Measurements from ENCODE around the gene TMEM86B.
A peak's percentile ranks its signal among the peaks of the same experiment; 100 is the strongest.

TMEM86B gene

DNA sequence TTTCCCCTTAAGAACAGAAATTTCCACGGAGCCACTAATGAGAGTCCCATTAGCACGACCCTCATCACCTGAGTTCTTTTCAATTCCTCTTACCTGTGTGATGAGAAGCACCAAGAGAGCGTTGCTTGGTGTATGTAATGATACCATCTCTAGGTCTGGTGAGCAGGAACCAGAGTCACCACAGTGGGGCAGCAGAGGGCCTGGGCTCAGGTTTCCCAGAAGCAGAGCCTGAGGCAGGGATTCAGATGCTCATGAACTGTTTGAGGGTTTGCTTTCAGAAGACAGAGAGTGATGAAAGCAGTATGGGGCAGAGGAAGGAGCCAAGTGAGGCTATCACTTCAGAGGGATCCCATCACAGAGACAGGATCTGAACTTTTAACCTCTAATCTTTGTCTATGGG is 16.1 kb downstream of the TMEM86B start:
- peak; percentile 66 for DNase-seq

DNA sequence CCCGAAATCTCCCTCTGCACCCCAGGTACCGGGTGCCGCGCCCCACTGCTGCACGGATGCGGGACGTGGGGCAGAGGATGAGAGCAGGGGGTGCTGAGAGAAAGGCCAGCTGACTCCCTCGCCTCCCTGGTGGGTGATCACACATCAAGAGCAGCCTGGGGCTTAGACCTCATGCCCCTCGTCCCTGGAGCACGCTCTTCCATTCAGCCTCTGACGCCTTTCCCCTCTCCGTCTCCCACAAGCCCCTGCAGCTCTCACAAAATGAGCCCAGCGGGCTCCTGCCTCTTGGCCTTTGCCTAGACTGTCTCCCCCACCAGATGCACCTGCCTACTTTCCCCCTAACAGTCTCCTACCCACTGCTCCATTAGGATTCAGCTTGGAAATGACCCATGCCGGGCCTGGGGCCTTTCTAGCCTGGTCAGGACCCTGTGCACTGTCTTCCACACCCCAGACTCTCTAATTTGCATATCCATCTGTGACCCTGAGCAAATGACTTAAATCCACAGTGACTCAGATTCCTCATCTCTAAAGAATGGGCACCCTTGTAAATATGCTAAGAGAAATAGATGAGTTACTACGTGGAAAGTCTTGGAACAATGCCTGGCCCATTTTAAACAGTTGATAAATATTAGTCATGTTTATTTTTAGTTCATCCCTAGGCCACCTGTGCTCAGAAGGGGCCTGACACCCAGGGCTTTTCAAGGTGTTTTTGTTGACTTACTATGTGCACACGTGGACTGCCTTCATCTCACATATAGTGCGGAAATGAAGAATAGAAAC is 18.7 kb downstream of the TMEM86B start:
- DNase-seq: peak; percentile 27

DNA sequence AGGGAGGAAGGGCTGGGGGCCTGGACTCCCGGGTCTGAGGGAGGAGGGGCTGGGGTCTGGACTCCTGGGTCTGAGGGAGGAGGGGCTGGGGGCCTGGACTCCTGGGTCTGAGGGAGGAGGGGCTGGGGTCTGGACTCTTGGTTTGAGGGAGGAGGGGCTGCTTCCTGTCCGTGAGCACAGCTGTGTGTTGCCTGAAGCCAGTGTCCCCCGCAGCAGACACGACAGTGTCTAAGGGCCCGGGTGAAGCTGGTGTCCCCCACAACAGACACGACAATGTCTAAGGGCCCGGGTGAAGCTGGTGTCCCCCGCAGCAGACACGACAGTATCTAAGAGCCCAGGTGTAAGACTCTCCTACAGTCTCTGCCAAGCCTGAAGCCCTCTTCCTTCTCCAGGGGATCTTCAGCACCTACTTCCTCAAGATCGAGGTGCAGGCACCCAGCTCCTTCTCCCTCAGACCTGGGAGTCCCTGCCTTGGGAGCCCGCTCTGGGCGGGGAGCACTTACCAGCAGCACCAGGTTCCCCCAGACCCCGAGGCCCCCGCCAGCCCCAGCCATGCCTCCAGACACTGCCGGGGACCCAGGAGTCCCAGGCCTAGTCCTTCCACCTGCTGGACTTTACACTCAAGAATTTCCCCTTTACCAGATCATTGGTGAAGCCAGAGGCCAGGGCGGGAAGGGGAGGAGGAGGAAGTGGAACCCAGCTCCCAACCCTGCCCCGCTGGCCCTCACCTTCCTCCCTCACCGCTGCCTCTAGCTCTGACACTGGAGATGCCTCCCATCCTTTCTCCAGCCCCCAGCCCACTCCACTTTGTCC is 19.5 kb downstream of the TMEM86B start, which contains the start of gene PTPRH:
PTPRH (minus strand) TSS at position 622 of the 813 bp plus-strand sequence; CDS start at position 554, 68 bp downstream.
- DNase-seq: peak; percentile 16

DNA sequence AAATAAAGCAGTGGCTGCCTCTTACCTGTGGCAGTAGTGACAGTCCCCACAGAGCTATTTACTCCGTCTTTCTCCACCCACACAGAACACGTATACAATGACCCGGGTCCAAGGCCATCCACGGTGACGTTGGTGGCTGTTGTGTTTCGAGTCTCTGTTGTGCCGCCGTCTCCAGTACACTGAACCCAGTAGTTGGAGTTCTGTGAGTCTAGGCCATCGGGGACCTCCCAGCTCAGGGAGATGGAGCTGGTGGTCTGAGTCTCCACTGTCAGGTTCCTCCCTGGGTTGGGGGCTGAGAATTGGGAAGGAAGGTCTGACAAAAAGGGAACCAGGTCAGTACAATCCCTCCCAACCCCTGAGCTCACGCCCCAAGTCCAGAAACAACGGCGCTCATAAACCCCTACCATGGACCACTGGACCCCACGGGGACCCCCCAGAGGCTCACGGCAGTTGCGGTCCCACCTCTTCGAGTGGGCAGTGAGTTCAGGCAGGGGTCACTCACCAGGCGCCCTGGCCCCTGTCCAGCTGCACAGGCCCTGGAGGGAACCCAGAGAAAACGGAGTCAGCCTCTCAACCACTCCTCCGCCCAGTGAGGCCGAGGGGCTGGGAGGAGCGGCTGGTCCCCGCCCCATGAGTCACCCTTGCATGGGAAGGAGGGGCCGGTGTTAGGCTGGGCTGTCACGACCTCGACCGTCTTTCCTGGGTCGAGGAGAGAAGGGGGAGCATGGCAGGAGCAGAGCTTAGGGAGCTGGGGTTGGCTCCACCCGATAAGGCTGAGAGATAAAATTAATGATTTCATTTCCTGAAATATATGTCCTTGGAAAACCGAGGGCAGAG is 21.7 kb downstream of the TMEM86B start:
- DNase-seq: peak; percentile 97

DNA sequence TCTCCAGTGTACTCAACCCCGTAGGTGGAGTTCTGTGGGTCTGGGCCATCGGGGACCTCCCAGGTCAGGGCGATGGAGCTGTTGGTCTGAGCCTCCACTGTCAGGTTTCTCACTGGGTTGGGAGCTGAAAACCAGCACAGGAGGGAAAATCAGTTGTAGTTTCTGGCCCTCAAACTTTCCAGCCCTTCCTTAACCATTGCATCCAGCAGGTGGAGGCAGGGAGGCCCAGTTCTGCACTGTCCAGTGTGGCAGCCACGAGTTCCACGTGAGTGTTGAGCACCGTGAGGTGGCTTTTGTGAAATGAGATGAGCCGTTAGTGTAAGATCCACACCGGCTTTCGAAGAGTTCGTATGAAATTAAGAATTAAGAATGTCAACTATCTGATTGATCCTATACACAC is 26.4 kb downstream of the TMEM86B start:
- peak; percentile 20 for DNase-seq

DNA sequence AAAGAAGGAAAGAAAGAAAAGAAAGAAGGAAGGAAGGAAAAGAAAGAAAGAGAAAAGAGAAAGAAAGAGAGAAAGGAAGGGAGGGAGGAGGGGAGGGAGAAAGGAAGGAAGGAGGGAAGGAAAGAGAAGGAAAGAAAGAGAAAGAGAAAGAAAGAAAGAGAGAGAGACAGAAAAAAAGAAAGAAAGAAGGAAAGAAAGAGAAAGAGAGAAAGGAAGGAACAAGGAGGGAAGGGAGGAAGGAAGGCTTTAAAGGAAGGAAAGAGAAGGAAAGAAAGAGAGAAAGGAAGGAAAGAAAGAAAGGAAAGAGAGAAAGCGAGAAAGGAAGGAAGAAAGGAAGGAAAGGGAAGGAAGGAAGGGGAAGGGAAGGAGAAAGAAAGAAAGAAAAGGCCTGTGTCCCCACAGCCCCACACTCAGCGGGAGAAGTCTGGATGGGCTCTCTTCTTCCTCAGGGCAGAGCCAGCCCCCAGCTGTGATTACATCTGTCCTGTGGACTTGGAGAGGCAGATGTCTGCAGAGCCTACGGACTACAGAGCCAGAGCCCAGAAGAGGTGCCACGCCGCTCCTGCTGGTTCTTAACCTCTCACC is 28.9 kb downstream of the TMEM86B start:
- DNase-seq: no peak

DNA sequence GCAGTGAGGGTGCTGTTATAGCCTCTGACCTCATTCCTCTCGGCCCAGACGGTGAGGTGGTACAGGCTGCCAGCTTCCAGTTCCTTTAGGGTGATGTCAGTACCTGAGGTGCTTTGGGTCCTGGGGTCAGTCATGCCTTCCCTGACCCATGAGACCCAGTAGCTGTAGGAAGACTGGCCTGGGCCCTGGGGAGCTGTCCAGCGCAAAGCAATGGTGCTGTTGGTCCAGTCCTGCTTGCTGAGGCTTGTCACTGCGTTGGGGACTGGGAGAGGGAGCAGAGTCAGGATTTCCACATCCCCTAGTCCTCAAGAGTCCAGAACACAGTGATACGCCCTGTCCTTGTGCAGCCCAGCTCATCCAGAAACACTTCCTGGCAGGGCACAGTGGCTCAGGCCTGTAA is 29.9 kb downstream of the TMEM86B start:
- DNase-seq: no peak

DNA sequence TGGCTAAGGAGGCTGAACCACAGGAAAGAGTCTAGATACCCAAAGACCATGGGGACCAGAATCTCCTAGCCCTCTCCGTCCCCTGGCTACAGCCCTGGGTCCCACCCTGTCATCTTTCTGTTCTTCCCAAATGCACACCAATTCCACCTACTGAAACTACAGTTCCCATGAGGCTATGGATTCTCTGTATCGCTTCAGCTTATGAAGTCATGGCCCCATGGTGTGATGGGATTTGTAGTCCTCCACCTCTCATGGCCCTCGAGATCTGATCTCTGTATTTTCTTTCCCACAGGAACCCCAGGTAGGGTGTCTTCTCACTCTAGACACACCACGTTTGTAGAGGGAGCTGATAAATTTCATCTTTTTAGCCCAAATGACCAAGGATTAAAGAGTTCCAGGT is 31.0 kb downstream of the TMEM86B start:
- DNase-seq: peak; percentile 38

DNA sequence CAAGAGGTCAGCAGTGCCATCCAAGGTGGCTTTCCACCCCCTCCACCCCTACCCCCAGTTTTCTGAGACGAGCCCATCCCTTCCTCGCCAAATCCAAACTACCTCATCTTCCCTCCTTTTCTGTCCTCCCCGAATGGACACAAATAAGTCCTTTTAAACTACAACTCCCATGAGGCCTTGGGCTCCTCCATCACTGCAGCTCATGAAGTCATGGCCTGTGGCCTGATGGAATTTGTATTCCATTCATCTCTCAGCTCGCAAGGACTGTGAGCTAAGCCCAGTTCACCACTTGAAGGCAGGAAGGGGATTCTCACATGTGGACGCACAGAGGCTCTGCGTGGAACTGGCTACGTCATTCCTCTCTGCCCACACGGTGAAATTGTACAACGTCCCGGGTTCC is 31.8 kb downstream of the TMEM86B start:
- no peak for DNase-seq

DNA sequence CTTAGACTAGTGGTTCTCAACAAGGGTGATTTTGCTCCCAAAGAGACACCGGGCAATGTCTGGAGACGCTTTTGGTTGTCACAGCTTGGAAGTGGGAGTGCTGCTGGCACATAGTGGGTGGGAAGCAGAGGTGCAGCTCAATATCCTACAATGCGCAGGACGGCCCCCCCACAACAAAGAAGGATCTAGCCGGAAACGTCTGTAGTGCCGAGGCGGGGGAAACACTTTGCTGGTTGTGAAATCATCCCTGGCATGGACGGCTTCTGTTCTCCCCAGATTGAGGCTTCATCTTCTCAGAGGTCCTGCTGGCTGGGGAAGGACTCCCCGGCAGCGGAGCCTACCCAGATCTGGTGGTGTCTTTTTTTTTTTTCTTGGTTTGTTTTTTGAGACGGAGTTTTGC is 35.1 kb downstream of the TMEM86B start:
- no peak for DNase-seq

DNA sequence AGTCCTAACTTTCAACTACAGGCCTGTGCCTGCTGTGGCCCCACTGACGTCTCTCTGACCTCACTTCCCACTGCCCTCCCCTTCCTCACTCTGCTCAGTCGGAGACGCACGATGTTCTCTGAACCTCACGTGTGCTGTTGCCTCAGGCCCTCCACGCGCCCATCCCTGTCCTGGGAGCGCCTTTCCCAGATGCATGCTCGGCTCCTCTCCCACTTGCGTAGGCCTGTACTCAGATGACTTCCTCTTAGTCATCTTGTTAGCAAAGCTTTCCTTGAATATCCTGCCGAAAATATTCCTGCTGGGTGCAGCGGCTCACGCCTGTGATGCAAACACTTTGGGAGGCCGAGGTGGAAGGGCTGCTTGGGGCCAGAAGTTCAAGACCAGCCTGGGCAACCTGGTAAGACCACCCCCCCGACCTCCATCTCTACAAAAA is 39.1 kb downstream of the TMEM86B start:
- DNase-seq: no peak

DNA sequence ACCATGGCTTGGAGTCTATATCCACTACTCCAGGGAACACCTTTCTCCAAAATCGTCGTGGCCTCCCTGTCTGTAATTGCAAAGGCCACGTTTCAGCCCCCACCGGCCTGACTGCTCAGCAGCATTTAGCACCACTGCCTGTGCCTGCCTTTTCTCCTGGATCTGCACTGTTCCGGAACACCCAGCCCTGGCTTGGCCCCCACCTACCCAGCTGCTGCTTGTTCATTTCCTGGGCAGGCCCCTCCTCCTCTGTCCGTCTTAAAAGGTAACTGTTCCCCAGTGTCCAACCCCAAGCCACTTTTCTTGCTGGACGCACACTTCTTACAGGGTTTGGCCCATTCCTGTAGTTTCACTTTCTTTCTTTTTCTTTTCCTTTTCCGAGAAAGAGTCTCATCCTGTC is 39.9 kb downstream of the TMEM86B start:
- DNase-seq: peak; percentile 72

DNA sequence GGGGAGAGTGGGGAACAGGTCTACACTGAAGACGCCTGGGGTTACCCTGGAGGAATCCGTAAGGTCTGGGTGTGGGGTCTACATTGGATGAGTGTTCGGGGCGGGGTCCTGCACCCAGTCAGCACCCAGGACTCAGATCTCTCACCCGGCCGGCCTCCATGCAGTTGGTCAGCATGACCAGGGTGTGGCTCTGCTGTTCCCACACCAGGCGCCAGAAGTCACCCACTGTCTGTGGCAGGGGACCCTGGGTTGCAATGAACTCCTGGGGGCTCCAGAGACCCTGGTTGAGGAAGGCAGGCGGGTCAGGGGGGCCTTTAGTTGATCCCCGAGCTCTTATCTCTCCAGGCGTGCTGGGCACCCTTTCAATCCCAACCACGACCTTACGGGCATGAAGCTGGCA is 42.5 kb downstream of the TMEM86B start:
- no peak for DNase-seq

DNA sequence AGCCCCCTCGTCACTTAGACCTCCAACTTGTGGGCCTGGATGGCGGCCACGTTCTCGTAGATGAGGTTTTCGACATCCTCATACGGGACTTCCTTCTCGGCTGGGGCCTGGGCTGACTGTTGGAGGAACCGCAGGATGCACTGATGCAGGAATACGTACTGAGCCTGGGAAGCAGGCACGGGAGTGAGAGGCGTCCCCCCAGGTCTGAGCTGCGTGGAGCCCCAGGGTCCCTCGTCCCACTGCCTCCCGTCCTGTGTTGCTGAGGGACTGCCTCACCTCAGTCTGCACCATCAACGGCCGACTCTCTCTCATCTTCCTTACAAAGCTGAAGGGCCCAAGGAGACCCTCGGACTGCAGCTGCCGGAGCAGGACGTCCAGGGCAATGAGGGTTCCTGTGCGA is 46.8 kb downstream of the TMEM86B start:
- no peak for DNase-seq

DNA sequence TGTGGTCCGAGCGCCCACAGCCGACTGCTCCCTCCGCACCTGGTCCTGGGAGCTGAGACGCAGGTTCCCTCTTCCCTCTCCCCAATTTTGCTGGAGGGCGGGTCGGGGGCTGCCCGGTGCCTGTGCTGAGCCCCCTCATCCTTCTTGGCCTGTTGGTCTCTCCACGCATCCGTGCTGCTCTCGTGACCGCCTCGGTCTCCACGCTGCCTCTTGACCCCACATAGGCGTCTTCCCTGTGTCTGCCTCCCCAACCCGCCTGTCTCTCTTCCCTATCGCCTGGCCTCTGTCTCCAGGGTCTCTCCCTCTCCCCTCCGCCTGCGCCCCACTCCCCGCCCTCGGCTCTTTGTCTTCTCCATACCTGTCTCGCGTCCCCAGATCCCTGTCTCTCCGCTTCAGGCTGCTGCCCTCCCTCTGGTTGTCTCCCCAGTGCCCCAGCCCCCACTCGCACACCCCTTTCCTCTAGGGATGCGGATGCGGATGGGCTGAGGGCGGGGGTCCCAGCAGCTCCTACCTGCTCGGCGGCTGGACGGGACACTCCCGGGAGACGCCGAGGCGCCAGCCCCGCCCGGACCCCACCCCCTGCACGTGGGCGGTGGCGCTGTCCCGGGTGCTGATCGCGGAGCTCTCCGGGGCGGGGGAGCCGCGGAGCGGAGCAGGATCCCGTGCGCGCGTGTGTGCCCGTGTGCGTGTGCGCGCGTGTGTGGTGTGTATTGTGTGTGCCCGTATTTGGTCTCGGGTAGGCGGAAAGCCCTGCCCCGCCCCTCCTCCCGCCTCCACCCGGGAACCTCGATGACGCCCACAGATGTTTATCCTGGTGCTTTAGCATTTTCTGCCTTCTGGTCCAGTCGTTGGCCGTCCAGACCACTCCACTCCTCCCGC is 48.7 kb downstream of the TMEM86B start, which contains the start of gene SYT5:
SYT5 (minus strand) TSS at position 684 of the 879 bp plus-strand sequence. CDS start 1,248 bp downstream, outside the sequence.
- peak; percentile 67 for DNase-seq

DNA sequence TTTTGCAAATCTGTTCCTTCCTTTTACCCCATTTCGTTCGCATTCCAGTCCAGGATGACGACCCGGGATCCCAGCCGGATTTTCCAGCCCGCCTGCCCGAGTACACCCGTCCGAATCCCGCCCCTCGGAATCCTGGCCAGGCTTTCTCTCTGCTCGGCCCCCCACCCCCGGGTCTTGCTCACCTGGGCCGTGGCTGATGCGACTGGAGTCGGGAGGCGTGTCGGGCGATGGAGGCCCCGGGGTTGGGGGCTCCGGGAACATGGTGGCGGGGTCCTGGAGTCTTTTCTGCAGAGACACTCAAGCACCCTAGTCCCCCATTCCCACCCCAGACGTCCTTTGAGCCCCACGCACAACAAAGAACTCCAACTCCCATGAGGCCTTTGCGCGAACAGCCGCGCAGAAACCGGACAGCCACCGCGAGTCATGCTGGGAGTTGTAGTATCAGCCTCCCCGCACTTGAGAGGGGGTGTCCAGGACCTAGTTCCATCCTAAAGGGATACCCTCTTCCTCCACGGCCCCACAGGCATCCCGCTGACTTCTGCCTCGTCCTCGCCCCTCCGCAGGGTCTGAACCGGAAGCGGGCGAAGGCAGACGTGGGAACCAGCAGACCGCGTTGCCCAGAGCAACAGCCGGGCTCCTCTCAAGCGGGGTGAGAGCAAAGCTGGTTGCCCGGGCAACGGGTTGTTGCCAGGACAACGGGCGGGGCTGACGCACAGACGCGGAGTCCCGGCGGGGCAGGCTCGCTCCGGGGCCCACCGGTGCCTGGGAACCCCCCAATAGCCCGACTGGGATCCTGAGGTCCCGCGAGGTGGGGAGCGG is 49.6 kb downstream of the TMEM86B start:
- peak; percentile 86 for DNase-seq
